MM.1S (cell line): Measurements from ENCODE around the gene NDUFB10.

ENCODE experiments used
- DNase-seq: peaks from one replicate; pipeline ENCODE4 v3.0.0-alpha.2; 2015
- H2AFZ ChIP-seq: fragments of 300-600 bp; sonication (generic); 2 replicates; pipeline ENCODE4 v1.6.0; 2016; ENCODE audit warnings: antibody characterized with exemption, low read length
- H3F3A ChIP-seq: fragments of 300-600 bp; sonication (generic); 2 replicates; pipeline ENCODE4 v1.6.1; 2016; ENCODE audit warnings: mild to moderate bottlenecking, antibody characterized with exemption, low read length, moderate library complexity, mixed read lengths; ENCODE audit not compliant: insufficient read depth
- H3K27ac ChIP-seq: fragments of 300-600 bp; sonication (generic); 2 replicates; pipeline ENCODE4 v1.5.1; 2016; ENCODE audit warnings: mild to moderate bottlenecking, low read length
- H3K27me3 ChIP-seq: fragments of 300-600 bp; sonication (generic); replicated peaks from 2 replicates; pipeline ENCODE4 v1.6.0; 2016; ENCODE audit warnings: low read length; ENCODE audit not compliant: insufficient read depth
- H3K36me3 ChIP-seq: fragments of 300-600 bp; sonication (generic); replicated peaks from 2 replicates; pipeline ENCODE4 v1.6.1; 2016; ENCODE audit warnings: mild to moderate bottlenecking, low read length, mixed read lengths; ENCODE audit not compliant: insufficient read depth
- H3K4me1 ChIP-seq: fragments of 300-600 bp; sonication (generic); 2 replicates; pipeline ENCODE4 v1.6.1; 2016; ENCODE audit warnings: low read length, mixed read lengths
- H3K4me2 ChIP-seq: fragments of 300-600 bp; sonication (generic); 2 replicates; pipeline ENCODE4 v1.6.0; 2016; ENCODE audit warnings: low read depth, low read length
- H3K4me3 ChIP-seq: fragments of 300-600 bp; sonication (generic); 2 replicates; pipeline ENCODE4 v1.5.1; 2016; ENCODE audit warnings: low read length, mixed read lengths
- H3K79me2 ChIP-seq: fragments of 300-600 bp; sonication (generic); 2 replicates; pipeline ENCODE4 v1.6.1; 2016; ENCODE audit warnings: mixed run types, low read length, mixed read lengths
- H3K9ac ChIP-seq: fragments of 300-600 bp; sonication (generic); 2 replicates; pipeline ENCODE4 v1.6.1; 2016; ENCODE audit warnings: low read length, mixed read lengths
- H3K9me2 ChIP-seq: fragments of 300-600 bp; sonication (generic); replicated peaks from 2 replicates; pipeline ENCODE4 v1.6.1; 2016; ENCODE audit warnings: mild to moderate bottlenecking, low read length, mixed read lengths; ENCODE audit not compliant: insufficient read depth
- H3K9me3 ChIP-seq: fragments of 300-600 bp; sonication (generic); replicated peaks from 2 replicates; pipeline ENCODE4 v1.6.1; 2016; ENCODE audit warnings: mild to moderate bottlenecking, low read length, mixed read lengths; ENCODE audit not compliant: insufficient read depth
- H4K20me1 ChIP-seq: fragments of 300-600 bp; sonication (generic); 2 replicates; pipeline ENCODE4 v1.6.1; 2016; ENCODE audit warnings: mild to moderate bottlenecking, low read length, moderate library complexity, mixed read lengths; ENCODE audit not compliant: insufficient read depth
- CTCF ChIP-seq: fragments of 300-600 bp; sonication (generic); IDR thresholded peaks from 2 replicates; pipeline ENCODE4 v1.5.1; 2016; ENCODE audit warnings: antibody characterized with exemption, low read length, mixed read lengths
- EZH2 ChIP-seq: fragments of 300-600 bp; sonication (generic); optimal IDR thresholded peaks from 2 replicates; pipeline ENCODE3; 2017; ENCODE audit warnings: low read depth, mild to moderate bottlenecking, antibody characterized with exemption, low read length, mixed read lengths
- EZH2phosphoT487 ChIP-seq: fragments of 300-600 bp; sonication (generic); IDR thresholded peaks from 2 replicates; pipeline ENCODE4 v1.6.1; 2018; ENCODE audit warnings: antibody characterized with exemption, low read length

Gene NDUFB10

GRCh38 chr16:1940273-1941161, 18.8 kb upstream of the NDUFB10 start:
- no peak overlapping the region for H3K9ac ChIP-seq
- H3K9me2 ChIP-seq = no peaks in the 10 kb centered on the region
- no peak overlapping the region for H3K4me3 ChIP-seq

GRCh38 chr16:1941162-1942046, 17.9 kb upstream of the NDUFB10 start:
- Histone ChIP-seq H3K79me2 (peaks cover 4% of the 10 kb centered on the region), H3F3A (no peaks in the 10 kb centered on the region), H3K36me3 (peaks cover 3% of the 10 kb centered on the region; the same call in 1 of the 2 replicates), H3K4me2 (peak overlapping the region; percentile 75; the same call in 1 of the 2 replicates), H3K4me3 (0 out of 2 replicates have a peak overlapping the region, but pooled peaks have one; percentile 99), H3K27ac (no peak overlapping the region), H3K9me3 (no peaks in the 10 kb centered on the region), H2AFZ (no peak overlapping the region), H4K20me1 (no peaks in the 10 kb centered on the region), H3K4me1 (no peaks in the 10 kb centered on the region), H3K9me2 (no peaks in the 10 kb centered on the region), H3K27me3 (no peaks in the 10 kb centered on the region), H3K9ac (no peak overlapping the region; the same call in 1 of the 2 replicates)
- no peak for DNase-seq
- TF ChIP-seq EZH2 = no peak

More at GRCh38 chr16:1940273-1941161, 18.8 kb upstream of the NDUFB10 start:
- H2AFZ ChIP-seq = no peak overlapping the region
- no peak overlapping the region for H3K27ac ChIP-seq
- DNase-seq = no peak
- H4K20me1 ChIP-seq = no peaks in the 10 kb centered on the region
- H3K4me2 ChIP-seq = no peak overlapping the region
- H3K9me3 ChIP-seq = no peaks in the 10 kb centered on the region
- TF ChIP-seq CTCF = no peak
- no peak for TF ChIP-seq EZH2
- TF ChIP-seq EZH2phosphoT487 = no peak
- H3K79me2 ChIP-seq = peaks cover 4% of the 10 kb centered on the region
- peaks cover 3% of the 10 kb centered on the region; the same call in 1 of the 2 replicates for H3K36me3 ChIP-seq
- H3K4me1 ChIP-seq = no peaks in the 10 kb centered on the region
- no peaks in the 10 kb centered on the region for H3K27me3 ChIP-seq
- no peaks in the 10 kb centered on the region for H3F3A ChIP-seq

GRCh38 chr16:1942047-1942809, 17.1 kb upstream of the NDUFB10 start:
- Histone ChIP-seq H3K9me2 (no peaks in the 10 kb centered on the region), H3K4me2 (peak overlapping the region; percentile 75), H4K20me1 (no peaks in the 10 kb centered on the region), H3K4me3 (peak overlapping the region; percentile 99), H2AFZ (peak overlapping the region; percentile 82), H3K9ac (peak overlapping the region; percentile 84), H3K36me3 (peaks cover 3% of the 10 kb centered on the region; the same call in 1 of the 2 replicates), H3K27ac (no peak overlapping the region), H3F3A (no peaks in the 10 kb centered on the region), H3K4me1 (no peaks in the 10 kb centered on the region), H3K79me2 (peaks cover 4% of the 10 kb centered on the region), H3K27me3 (no peaks in the 10 kb centered on the region), H3K9me3 (no peaks in the 10 kb centered on the region)
- DNase-seq = no peak
- TF ChIP-seq EZH2 (no peak), EZH2phosphoT487 (no peak), CTCF (no peak)
